Right lobe of liver (tissue), 6 donors: Measurements from ENCODE around the gene TMEFF2. TPM values are rescaled to one million over a fixed set of nuclear protein-coding genes. Genes with fewer than 3 reads are reported as not detected.

Experiments
- ATAC-seq, 4 donors: fragments of 200-7000 bp; cut with Tn5 transposase; one replicate each; pipeline ENCODE4 v1.9.1; 2020; ENCODE audit warnings: mild to moderate bottlenecking in 4 of 4, moderate library complexity in 4 of 4
- DNase-seq, 3 donors: peaks; one replicate each; pipeline ENCODE4 v3.0.0-alpha.2; 2020
- H3K27ac ChIP-seq, 3 donors: fragments of 200-600 bp; one replicate each; pipeline ENCODE4 v1.8.0; 2022
- H3K27me3 ChIP-seq, 2 donors: fragments of 200-600 bp; one replicate each; pipeline ENCODE4 v1.8.0; 2022
- H3K36me3 ChIP-seq, 4 donors: fragments of 200-600 bp; sonication (generic) in 1 of 4; one replicate each; pipeline versions ENCODE4 v1.5.1 to v1.8.0; 2017 to 2022; ENCODE audit warnings: control low read depth in 1 of 4
- H3K4me1 ChIP-seq, 4 donors: fragments of 200-600 bp; sonication (generic) in 1 of 4; one replicate each; pipeline versions ENCODE4 v1.5.1 to v1.8.0; 2017 to 2022; ENCODE audit warnings: control low read depth in 1 of 4
- H3K4me3 ChIP-seq, 3 donors: fragments of 200-600 bp; one replicate each; pipeline ENCODE4 v1.8.0; 2022
- H3K9me3 ChIP-seq, 4 donors: fragments of 200-600 bp; sonication (generic) in 1 of 4; one replicate each; pipeline versions ENCODE4 v1.5.1 to v1.8.0; 2017 to 2022; ENCODE audit warnings: control low read depth in 1 of 4
- CTCF ChIP-seq, 4 donors: fragments of 200-600 bp in 3 of 4; fragments of 450-650 bp in 1 of 4; IDR thresholded peaks; one replicate each; pipeline versions ENCODE4 v1.5.1 to v1.8.0; 2016 to 2022; ENCODE audit warnings: antibody characterized with exemption in 4 of 4, mild to moderate bottlenecking in 2 of 4
- POLR2A ChIP-seq: fragments of 450-650 bp; IDR thresholded peaks from one replicate; pipeline ENCODE4 v1.6.1; 2017; ENCODE audit warnings: antibody characterized with exemption, mild to moderate bottlenecking
- WGBS: methylation state at CpG from one replicate; pipeline ENCODE4 v1.1.6; 2018; ENCODE audit warnings: low coverage, low lambda C conversion rate; ENCODE audit not compliant: insufficient coverage; ENCODE audit errors: missing lambda C conversion rate; 5-methylcytosine and 5-hydroxymethylcytosine counted together
- intact Hi-C, 2 donors: fragments of 100-400 bp; cut with DNase I; formaldehyde crosslinking; loops; one replicate each; pipeline versions ENCODE4 v1.11.2 to v1.14.1; 2022
- total RNA-seq, 6 experiments: library from RNA; depleted of rRNA in 2 of 6; stranded (reverse); fragments of >200 nt in 2 of 6; fragmentation: NEBNext Ultra II Directional in 3 of 6; extraction: Animal tissue kit (Norgen Biotek cat#: 25700) in 3 of 6; gene quantifications; one replicate each; pipeline versions ENCODE4 v1.1.0 to v1.2.4, GENCODE V29; 2016 to 2023
- donor health status: DM: no; HTN: yes; CAD: no.
- donor health status: DM: no; HTN: no; CAD: no.
- donor health status: DM: no; HTN: no; CAD: no.
- donor health status: DM: no; HTN: yes; CAD: no.
- donor health status: DM: no; HTN: yes; CAD: no.

Gene TMEFF2
- total RNA-seq, 6 experiments from 2014 or later, result not detected

GRCh38 chr2:192098814-192099491 is 95.8 kb downstream of the TMEFF2 start:
- H3K36me3 ChIP-seq, result no peaks in the 10 kb centered on the region
- no peak overlapping the region for H3K4me3 ChIP-seq
- H3K4me1 ChIP-seq, result peaks cover 0 to 12% (median 0%) of the 10 kb centered on the region in 4 donors
- no peaks in the 10 kb centered on the region for H3K27me3 ChIP-seq
- H3K9me3 ChIP-seq, result no peaks in the 10 kb centered on the region
- H3K27ac ChIP-seq, result no peak overlapping the region
- intact Hi-C loops, result no loop called here
- DNase-seq (no peak), ATAC-seq (no peak)
- 63% methylated on average over 2 of the region's 2 CpGs for WGBS
- TF ChIP-seq POLR2A (no peak), CTCF (IDR thresholded peaks at IDR 0.05) (no peak)

GRCh38 chr2:192091476-192091875 is 103.3 kb downstream of the TMEFF2 start:
- 71% methylated on average over 1 of the region's 1 CpG for WGBS
- no peaks in the 10 kb centered on the region for H3K9me3 ChIP-seq
- no peak for ATAC-seq

GRCh38 chr2:192090911-192091310 is 103.8 kb downstream of the TMEFF2 start:
- 77% methylated on average over 7 of the region's 7 CpGs for WGBS
- TF ChIP-seq CTCF (IDR thresholded peaks at IDR 0.05) (no peak), POLR2A (no peak)
- Histone ChIP-seq H3K27me3 (no peaks in the 10 kb centered on the region), H3K4me3 (no peak overlapping the region), H3K27ac (no peak overlapping the region), H3K4me1 (no peaks in the 10 kb centered on the region), H3K9me3 (no peaks in the 10 kb centered on the region), H3K36me3 (no peaks in the 10 kb centered on the region)
- DNase-seq (no peak), ATAC-seq (no peak)
- intact Hi-C loops, result no loop called here

More at GRCh38 chr2:192091476-192091875, 103.3 kb downstream of the TMEFF2 start:
- intact Hi-C loops, result no loop called here
- no peak for DNase-seq
- no peak overlapping the region for H3K27ac ChIP-seq
- TF ChIP-seq CTCF (IDR thresholded peaks at IDR 0.05) (no peak), POLR2A (no peak)
- no peaks in the 10 kb centered on the region for H3K4me1 ChIP-seq
- H3K4me3 ChIP-seq, result no peak overlapping the region
- H3K36me3 ChIP-seq, result no peaks in the 10 kb centered on the region
- no peaks in the 10 kb centered on the region for H3K27me3 ChIP-seq

- intact Hi-C loops, result no loop called here
- Histone ChIP-seq H3K4me3 (no peak overlapping the region), H3K4me1 (no peaks in the 10 kb centered on the region), H3K36me3 (no peaks in the 10 kb centered on the region), H3K27me3 (no peaks in the 10 kb centered on the region), H3K9me3 (no peaks in the 10 kb centered on the region), H3K27ac (no peak overlapping the region)
- TF ChIP-seq CTCF (IDR thresholded peaks at IDR 0.05) (no peak), POLR2A (no peak)
- WGBS, result 26% methylated on average over 4 of the region's 4 CpGs
- DNase-seq (no peak), ATAC-seq (peak in 1 of 4 donors; percentile 55)
Measured at GRCh38 chr2:192087398-192087958, 107.3 kb downstream of the TMEFF2 start.
